Kasumi-1 (cell line): ENCODE measurements around the gene COA3.
A peak's percentile ranks its signal among the peaks of the same experiment; 100 is the strongest.

ENCODE experiments used
- DNase-seq, 2 experiments: peaks; one replicate each; lab custom pipeline; 2025; lab: John Stamatoyannopoulos, UW

The COA3 gene

DNA sequence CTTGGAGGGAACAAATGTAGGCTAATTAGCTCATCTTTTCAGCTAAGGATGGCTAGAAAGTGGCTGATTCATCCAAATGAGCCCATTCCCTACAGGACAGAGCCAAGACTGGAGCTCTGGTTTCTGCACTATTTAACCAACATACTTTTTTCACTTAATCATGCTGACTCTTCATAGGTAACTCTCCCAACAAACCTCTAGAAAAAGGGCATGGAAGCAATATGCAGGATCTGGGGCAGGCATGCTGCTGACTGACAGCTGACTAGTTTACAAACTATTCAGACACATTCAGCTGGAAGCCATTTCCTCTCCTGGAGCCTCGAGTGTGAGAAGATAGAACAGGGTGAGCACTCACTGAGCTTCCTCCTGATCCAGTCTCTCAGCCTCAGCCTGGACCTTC lies 19.4 kb upstream of the COA3 start:
- DNase-seq: no peak

- peak; percentile 26 to 32 for DNase-seq
Observed at GRCh38 chr17:42814633-42815399, 16.3 kb upstream of the COA3 start.

DNA sequence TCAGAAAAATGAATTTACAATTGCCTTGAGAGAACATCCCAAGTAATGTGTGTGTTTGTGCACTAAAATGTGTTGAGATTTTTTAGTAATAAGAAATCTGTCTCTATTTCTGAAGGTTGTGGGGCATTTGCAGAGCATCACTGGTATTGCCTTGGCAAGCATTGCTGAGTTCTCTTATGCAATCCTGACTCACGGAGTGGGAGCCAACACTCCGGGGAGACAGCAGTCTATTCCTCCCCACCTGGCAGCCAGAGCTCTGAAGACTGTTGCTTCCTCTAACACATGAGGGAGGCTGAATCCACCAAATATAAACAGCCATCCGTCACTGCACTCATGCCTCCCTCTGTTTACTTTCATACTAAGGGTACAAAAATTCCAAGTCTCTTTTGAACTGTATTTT lies 10.7 kb upstream of the COA3 start:
- no peak for DNase-seq

DNA sequence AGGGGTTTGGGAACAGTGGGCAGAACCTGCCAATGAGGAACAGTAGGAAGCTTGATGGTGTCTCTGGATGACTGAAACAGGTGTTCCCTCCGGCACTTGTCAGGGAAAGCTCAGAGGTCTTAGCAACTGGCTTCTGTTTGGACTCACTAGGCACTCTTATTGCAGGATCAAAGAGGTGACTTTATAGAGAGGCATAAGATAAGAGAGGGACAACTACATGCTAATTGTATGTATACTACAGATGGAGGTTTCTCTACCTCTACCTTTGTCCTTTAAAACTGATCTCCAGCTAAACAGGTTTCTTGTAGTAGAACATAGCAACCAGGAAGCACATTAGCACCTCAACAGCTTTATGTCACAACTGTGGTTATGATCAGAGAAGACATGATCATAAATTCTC lies 7.7 kb upstream of the COA3 start:
- DNase-seq: no peak

DNA sequence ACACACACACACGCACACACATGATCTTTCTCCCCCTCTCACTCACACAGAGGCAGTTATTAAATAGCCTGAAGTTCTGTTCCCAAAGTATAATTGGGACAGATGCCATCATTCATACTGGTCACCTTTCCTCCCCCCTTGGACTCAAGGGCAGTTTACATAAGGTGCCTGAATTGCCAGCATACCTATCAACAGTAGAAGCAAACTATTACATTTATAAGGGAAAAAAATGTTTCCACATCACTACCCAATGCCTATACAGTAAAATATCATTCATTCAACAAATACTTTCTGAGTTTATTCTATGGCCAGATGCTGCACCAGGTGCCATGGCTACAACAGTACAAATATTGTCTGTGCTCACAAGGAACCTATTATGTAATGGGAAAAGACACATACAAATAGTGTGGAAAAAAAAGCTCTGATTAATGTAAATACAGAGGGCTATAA lies 6.4 kb upstream of the COA3 start:
- DNase-seq: no peak

- DNase-seq: no peak
Observed at GRCh38 chr17:42803074-42803883, 4.8 kb upstream of the COA3 start.

- no peak for DNase-seq
Observed at GRCh38 chr17:42798011-42798382, 507 bp downstream of the COA3 start.

DNA sequence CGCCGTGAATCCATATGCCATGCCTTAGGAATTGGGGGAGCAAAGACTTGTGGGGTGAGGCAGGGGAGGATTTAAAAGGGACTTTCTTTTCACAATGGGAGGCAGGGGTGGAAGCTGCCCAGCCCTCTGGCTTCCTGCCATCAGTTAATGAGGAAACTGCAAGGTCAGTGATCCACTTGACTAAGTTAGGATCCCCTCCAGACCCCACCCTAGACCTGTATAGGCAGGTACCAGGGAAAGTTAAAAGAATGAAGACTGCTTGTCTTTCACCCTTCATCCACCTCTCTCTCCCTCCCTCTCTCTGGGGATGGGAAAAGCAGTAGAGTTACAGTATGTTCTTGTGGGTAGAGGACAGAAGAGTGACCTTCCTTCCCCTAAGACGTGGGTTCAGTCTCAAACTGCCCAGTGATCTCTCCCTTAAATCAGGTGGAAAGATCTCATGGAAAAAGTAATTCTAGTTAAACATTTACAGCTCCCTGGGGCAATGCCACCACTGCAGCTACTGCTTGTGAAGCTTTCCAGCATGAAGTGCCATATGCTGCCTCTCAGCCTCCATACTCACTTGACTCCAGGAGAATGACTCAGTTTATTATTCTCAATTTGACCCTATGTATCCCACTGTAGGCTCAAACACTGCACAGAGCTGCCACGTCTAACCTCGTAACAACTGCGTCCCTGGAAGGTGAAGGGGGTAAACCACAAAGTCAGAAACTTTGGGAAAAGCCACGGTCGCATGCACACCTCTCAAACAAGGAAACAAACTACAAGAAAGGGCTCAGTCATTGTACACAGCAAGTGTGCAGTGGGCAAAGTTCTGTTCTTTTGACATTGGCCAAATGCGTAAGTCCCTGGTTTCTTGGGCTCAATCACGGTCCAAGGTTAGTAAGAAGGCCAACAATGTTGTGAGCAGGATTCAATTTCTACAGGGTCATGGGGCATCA lies 1.2 kb downstream of the COA3 start:
- no peak for DNase-seq

GRCh38 chr17:42796066-42796758 lies 2.3 kb downstream of the COA3 start:
- no peak for DNase-seq

DNA sequence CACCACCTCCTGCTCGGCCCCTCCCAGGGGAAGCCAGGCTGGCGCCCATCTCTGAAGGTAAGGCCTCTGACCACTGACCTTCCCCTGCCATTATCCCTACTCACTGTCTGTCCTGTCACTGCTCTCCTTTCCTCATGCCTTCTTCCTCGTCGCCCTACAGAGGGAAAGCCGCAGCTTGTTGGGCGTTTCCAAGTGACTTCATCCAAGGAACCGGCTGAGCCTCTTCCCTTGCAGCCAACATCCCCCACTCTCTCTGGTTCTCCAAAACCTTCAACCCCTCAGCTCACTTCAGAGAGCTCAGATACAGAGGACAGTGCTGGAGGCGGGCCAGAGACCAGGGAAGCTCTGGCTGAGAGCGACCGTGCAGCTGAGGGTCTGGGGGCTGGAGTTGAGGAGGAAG lies 3.0 kb downstream of the COA3 start:
- DNase-seq: no peak

- peak; percentile 15 to 33 for DNase-seq
Observed at GRCh38 chr17:42795061-42795460, 3.4 kb downstream of the COA3 start.

- DNase-seq: no peak
Observed at GRCh38 chr17:42792545-42792944, 6.0 kb downstream of the COA3 start.

DNA sequence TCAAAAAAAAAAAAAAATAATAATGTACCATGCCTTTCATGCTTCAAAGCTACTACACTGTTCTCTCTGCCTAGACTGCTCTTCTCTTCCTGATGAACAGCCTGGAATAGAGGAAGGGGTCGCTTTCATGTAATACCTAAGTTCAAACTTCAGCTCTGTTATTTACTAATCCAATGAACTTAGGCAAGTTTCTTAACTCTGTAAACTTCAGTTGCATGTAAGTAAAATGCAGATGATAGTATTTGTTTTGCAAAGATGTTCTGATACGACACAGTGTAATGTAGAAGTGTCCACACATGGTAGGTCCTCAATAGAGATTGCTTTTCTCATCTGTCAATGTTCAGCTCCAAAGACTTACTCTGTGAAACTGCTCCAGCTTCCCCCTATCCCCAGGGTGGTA lies 6.6 kb downstream of the COA3 start:
- DNase-seq: no peak

GRCh38 chr17:42787266-42787665 lies 11.2 kb downstream of the COA3 start:
- DNase-seq: no peak

DNA sequence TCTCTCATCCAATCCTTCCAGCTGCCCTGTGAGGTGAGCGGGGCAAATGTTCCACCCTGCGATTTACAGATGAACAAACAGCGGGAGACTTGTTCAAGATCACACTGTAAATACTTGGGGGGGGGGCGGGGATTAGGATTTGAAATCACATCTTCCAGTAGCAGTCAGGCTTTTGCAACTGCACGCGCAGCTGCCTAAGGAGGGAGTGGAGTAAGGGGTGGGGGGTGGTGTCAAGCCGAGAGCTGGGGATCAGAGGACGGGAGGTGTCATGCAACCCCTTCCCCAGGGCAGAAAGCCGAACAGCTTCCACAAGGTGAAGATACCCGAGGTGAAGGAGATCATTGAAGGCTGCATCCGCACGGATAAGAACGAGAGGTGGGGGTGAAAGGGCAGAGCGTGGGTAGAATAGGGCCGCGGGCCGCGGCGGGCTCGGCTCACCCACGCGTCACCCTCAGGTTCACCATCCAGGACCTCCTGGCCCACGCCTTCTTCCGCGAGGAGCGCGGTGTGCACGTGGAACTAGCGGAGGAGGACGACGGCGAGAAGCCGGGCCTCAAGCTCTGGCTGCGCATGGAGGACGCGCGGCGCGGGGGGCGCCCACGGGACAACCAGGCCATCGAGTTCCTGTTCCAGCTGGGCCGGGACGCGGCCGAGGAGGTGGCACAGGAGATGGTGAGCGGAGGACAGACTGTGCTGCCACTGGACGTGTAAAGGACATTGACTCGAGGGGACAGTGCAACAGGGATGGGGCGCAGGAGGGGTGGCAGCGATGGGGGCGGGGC lies 13.5 kb downstream of the COA3 start:
- no peak for DNase-seq

- DNase-seq: no peak
Observed at GRCh38 chr17:42784409-42784808, 14.1 kb downstream of the COA3 start.

- no peak for DNase-seq
Observed at GRCh38 chr17:42783791-42784138, 14.7 kb downstream of the COA3 start.

DNA sequence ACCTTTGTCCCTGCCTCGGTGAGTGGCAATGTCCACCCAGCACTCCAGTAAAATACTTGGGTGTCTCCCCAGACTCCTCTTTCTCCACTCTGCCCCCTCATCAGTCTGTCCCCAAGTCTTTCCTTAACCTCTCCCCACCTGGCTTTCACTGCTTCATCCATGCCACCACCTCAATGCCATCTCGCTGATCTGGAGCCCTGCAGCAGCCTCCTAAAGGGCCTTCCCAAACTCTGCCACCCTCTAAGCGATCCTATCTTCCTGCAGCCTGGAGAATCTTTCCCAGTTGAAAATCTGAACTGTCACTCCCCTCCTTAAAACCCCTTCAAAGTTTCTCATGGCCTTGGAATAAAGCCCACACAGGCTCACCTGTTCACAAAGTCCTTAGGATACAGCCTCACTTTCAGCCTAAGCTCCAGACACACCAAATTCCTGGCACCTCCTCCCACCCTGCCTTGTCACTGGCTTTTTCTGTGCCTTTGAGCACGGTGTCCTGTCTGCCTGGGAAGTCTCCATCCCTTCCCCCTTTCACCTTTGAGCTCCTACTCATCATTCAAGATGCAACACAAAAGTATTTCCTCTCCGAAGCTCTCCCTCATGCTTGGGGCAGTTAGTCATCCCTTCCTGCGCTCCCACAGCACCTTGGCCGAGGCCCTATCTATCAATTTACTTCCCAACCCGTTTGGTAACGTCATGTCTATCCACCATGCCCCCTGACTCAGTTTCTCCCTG lies 15.3 kb downstream of the COA3 start:
- DNase-seq: no peak

DNA sequence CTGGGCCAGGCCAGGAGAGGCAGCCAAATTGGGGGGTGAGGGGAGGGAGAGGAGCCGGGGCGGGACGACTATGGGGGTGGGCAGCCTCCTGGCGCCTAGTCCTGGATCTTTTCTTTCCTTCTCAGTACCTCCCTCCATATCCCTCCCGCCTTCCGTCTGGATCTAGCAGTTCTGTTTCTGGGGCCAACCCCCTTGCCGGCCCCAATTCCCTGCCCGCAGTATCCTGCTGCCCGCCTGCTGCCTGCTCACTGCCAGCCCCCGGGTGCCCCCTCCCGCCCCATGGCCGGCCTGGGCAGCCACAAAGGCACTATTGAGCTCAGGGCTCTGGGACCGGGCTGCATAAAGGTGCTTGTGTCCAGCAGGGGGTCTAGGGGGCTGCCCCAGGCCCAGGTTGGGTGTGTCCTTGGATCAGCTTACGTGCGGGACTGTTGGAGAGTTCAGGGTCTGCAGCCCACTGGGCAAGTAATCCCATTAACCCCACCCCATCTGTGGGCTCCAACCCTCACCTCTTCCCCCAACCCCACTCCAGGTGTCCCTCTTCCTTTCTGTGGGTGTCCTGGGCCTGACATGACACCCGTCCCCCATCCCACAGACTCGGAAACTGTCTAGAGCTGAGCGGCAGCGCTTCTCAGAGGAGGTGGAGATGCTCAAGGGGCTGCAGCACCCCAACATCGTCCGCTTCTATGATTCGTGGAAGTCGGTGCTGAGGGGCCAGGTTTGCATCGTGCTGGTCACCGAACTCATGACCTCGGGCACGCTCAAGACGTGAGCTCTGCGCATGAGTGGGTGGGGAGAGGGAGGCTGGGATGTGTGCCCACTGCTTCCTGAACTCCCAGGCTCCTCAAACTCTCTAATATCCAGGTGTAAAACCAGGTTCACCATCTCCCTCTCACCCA lies 16.1 kb downstream of the COA3 start:
- DNase-seq: no peak
